Lower leg skin (tissue), 3 donors: ENCODE results near the gene C17orf50.

Experiments
- POLR2A ChIP-seq, 2 donors: fragments of 450-650 bp; IDR thresholded peaks; one replicate each; pipeline ENCODE4 v1.6.1; 2016 to 2017; ENCODE audit warnings: antibody characterized with exemption in 2 of 2, mild to moderate bottlenecking in 1 of 2, moderate library complexity in 1 of 2
- TF ChIP-seq, protein P1 (sequence below), 3 donors: fragments of 450-650 bp; IDR thresholded peaks; one replicate each; pipeline ENCODE4 v1.5.1; 2016; ENCODE audit warnings: antibody characterized with exemption in 3 of 3, mild to moderate bottlenecking in 3 of 3, moderate library complexity in 2 of 3

DNA sequence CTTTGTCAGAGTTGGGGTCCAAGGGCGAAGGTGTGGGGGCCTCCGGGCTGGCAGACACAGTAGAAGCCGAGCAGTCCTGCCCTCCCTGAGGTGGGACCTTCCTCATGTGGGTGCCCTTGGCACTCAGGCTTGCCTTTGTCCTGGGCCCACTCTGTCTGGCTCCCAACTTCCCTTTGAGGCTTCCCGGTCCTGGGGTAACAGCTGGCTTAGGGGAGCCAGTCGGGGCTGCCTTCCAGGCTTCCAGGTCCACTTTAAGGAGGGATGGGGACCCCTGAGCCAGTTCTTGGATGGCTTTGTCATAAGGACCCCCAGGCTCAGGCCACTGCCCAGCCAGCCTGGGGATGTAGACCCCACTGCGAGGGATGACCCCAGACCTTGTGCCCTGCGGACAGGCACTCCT is 15.4 kb upstream of the C17orf50 start:
- TF ChIP-seq POLR2A (IDR thresholded peaks at IDR 0.05): no peak
- TF ChIP-seq, protein P1, sequence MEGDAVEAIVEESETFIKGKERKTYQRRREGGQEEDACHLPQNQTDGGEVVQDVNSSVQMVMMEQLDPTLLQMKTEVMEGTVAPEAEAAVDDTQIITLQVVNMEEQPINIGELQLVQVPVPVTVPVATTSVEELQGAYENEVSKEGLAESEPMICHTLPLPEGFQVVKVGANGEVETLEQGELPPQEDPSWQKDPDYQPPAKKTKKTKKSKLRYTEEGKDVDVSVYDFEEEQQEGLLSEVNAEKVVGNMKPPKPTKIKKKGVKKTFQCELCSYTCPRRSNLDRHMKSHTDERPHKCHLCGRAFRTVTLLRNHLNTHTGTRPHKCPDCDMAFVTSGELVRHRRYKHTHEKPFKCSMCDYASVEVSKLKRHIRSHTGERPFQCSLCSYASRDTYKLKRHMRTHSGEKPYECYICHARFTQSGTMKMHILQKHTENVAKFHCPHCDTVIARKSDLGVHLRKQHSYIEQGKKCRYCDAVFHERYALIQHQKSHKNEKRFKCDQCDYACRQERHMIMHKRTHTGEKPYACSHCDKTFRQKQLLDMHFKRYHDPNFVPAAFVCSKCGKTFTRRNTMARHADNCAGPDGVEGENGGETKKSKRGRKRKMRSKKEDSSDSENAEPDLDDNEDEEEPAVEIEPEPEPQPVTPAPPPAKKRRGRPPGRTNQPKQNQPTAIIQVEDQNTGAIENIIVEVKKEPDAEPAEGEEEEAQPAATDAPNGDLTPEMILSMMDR (IDR thresholded peaks at IDR 0.05): no peak
